Right atrium auricular region (tissue), 2 donors: Measurements from ENCODE around the gene REEP6. TPM values are rescaled to one million over a fixed set of nuclear protein-coding genes. Genes with fewer than 3 reads are reported as not detected.
"Not testable (repeated sequence)": the region's sequence is repeated elsewhere in the genome, so short reads cannot be mapped to it uniquely, and the experiment has no call there.

Source experiments
- DNase-seq: peaks from one replicate; pipeline ENCODE4 v3.0.0-alpha.2; 2019; ENCODE audit warnings: low spot score
- H3K27ac ChIP-seq, 2 donors: fragments of 200-600 bp; sonication (generic); 1 replicate in 1 of 2; 2 replicates in 1 of 2; pipeline ENCODE4 v1.5.1; 2016 to 2019
- H3K27me3 ChIP-seq, 2 donors: fragments of 200-600 bp; sonication (generic); one replicate each; pipeline versions ENCODE4 v1.5.1 to v1.6.0; 2017 to 2019
- H3K36me3 ChIP-seq: fragments of 200-600 bp; sonication (generic); one replicate; pipeline ENCODE4 v1.5.1; 2016
- H3K4me1 ChIP-seq, 2 donors: fragments of 200-600 bp; sonication (generic); one replicate each; pipeline versions ENCODE4 v1.5.1 to v1.6.0; 2017 to 2019
- H3K4me3 ChIP-seq, 2 donors: fragments of 200-600 bp; sonication (generic); 1 replicate in 1 of 2; 2 replicates in 1 of 2; pipeline ENCODE4 v1.5.1; 2017 to 2019; ENCODE audit warnings: mild to moderate bottlenecking in 1 of 2, moderate library complexity in 1 of 2
- H3K9me3 ChIP-seq, 2 donors: fragments of 200-600 bp; sonication (generic); one replicate each; pipeline ENCODE4 v1.5.1; 2019
- total RNA-seq, 2 donors: library from RNA; depleted of rRNA; stranded (reverse); fragments of >200 nt; gene quantifications; one replicate each; pipeline ENCODE4 v1.1.0, GENCODE V29; 2016
- TF ChIP-seq, protein P1 (sequence below), 2 donors: fragments of 200-600 bp; sonication (generic); IDR thresholded peaks; one replicate each; pipeline ENCODE4 v1.5.1; 2019; ENCODE audit warnings: antibody characterized with exemption in 2 of 2

REEP6 gene
- total RNA-seq, 2 donors from 2014 or later, result 1.3 to 2.3 TPM

DNA sequence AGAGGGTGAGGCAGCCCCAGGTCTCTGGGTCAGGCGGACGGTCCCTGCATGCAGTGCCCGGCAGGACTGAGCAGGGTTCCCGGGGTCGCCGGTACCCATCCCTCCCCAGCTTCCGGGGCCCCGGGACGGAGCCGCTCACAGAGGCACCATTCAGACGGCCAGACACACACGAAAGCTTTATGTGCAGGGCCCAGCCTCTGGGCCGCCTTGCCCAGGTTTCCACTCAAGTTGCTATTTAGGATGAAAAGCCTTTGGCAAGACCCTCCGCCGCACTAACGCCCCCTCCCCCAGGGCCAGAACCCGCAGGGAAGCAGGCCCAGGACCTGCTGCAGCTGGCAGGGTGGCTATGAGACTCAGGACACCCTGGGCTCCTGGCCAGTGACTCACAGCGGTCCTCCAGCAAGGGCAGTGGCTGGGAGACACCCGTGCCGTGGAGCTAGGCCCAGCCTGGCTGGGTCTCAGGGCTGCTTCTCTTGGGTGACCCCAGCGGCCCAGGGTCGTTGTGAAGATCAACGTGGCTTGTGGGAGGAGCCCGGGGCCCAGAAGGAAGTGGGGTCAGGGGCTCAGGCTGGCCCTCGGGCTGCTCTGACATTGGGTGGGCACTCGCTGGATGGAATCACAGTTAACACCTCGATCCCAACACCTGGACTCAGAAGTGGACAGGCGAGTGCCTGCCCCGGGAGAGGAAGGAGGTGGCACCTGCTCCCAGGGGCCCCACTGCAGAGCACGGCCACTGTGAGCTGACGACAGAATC, 16.8 kb upstream of the REEP6 start:
- peaks cover 2 to 54% of the 10 kb centered on the region in 2 donors for H3K4me1 ChIP-seq
- TF ChIP-seq, protein P1, sequence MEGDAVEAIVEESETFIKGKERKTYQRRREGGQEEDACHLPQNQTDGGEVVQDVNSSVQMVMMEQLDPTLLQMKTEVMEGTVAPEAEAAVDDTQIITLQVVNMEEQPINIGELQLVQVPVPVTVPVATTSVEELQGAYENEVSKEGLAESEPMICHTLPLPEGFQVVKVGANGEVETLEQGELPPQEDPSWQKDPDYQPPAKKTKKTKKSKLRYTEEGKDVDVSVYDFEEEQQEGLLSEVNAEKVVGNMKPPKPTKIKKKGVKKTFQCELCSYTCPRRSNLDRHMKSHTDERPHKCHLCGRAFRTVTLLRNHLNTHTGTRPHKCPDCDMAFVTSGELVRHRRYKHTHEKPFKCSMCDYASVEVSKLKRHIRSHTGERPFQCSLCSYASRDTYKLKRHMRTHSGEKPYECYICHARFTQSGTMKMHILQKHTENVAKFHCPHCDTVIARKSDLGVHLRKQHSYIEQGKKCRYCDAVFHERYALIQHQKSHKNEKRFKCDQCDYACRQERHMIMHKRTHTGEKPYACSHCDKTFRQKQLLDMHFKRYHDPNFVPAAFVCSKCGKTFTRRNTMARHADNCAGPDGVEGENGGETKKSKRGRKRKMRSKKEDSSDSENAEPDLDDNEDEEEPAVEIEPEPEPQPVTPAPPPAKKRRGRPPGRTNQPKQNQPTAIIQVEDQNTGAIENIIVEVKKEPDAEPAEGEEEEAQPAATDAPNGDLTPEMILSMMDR (IDR thresholded peaks at IDR 0.05), result no peak
- peaks cover 12 to 25% of the 10 kb centered on the region in 2 donors for H3K27me3 ChIP-seq

DNA sequence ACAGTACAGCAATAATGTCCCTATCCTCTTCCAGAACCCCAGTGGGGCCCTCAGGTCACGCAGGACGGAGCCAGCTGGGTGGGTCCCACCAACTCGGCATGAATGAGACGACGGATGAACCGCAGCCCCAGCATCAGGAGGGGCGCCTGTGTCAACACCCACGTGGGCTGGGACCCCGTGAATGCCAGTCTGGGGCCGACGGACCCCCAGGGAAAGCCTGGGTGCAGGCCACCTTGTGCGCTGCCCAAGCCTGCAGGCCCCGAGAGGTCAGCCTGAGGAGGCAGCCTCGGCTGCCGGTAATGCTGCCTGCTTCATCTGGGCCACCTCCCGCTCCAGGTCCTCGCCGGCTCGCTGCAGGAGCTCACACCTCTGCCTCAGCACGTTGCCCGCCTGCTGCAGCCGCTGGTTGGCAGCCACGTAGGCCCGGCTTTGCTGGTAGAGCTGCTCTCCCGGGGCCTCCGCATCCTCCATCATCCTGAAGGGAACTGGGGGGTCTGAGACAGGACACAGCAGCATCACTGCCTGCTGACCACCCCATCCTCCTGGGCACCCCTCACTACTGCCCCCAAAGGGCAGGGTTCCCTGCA, 16.1 kb upstream of the REEP6 start:
- H3K4me1 ChIP-seq, result peaks cover 2 to 50% of the 10 kb centered on the region in 2 donors
- no peak for DNase-seq
- no peaks in the 10 kb centered on the region for H3K36me3 ChIP-seq
- H3K27ac ChIP-seq, result no peak overlapping the region
- H3K4me3 ChIP-seq, result no peak overlapping the region
- no peaks in the 10 kb centered on the region for H3K9me3 ChIP-seq
- TF ChIP-seq, protein P1 (IDR thresholded peaks at IDR 0.05), result no peak
- H3K27me3 ChIP-seq, result peaks cover 12 to 22% of the 10 kb centered on the region in 2 donors

More for the DNA sequence above, 16.8 kb upstream of the REEP6 start:
- H3K9me3 ChIP-seq, result no peaks in the 10 kb centered on the region
- no peak for DNase-seq
- H3K27ac ChIP-seq, result no peak overlapping the region
- no peaks in the 10 kb centered on the region for H3K36me3 ChIP-seq
- H3K4me3 ChIP-seq, result no peak overlapping the region

DNA sequence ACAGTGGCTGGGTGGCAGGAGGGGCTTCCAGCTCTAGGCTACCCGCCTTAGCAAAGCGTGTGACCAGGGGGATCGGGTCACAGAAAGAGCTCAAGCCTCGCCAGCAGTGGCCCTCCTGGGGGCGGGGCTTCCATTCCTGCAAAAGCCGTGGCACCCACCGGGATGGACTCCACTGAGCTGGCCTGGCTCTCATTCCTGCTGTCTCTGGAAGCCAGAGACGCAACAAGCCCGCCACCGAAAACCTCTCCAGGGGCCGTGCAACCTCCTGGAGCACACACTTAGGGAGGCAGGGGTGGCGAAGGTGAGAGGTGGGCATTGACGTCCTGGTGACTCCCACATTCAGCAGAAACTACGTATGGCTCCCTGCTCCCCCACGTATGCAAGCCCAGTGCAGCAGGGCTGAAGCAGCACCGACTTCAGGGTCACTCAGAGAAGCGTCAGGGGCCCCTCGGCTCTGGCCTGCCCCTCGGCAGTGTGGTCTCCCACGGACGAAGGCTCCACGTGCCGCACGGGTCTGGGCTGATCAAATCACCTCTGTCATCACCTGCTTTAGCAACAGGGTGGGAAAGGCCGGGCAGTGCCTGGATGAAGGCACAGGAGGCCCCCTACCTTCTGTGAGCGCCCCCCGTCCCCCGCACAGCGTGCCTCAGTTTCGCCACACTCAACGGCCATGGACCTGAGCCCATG, 15.1 kb upstream of the REEP6 start:
- H3K4me1 ChIP-seq, result peaks cover 2 to 40% of the 10 kb centered on the region in 2 donors
- H3K27me3 ChIP-seq, result peaks cover 12 to 14% of the 10 kb centered on the region in 2 donors
- H3K36me3 ChIP-seq, result no peaks in the 10 kb centered on the region
- no peak overlapping the region for H3K4me3 ChIP-seq
- TF ChIP-seq, protein P1 (IDR thresholded peaks at IDR 0.05), result no peak
- no peaks in the 10 kb centered on the region for H3K9me3 ChIP-seq
- DNase-seq, result no peak
- H3K27ac ChIP-seq, result no peak overlapping the region

DNA sequence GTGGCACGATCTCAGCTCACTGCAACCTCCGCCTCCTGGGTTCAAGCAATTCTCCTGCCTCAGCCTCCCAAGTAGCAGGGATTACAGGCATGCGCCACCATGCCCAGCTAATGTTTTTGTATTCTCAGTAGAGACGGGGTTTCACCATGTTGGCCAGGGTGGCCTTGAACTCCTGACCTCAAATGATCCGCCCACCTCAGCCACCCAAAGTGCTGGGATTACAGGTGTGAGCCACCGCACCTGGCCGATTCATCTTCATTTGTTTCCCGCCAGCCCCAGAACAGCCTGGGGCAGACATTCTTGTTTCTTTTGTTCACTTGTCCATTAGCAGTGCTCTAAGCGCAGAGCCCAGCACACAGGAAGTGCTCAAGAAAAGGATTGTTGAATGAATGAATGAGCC, 13.9 kb upstream of the REEP6 start:
- H3K27ac ChIP-seq, H3K9me3 ChIP-seq, H3K27me3 ChIP-seq, DNase-seq, H3K4me3 ChIP-seq, H3K36me3 ChIP-seq: not testable (repeated sequence)
- H3K4me1 ChIP-seq, result peaks cover 2 to 29% of the 10 kb centered on the region in 2 donors

DNA sequence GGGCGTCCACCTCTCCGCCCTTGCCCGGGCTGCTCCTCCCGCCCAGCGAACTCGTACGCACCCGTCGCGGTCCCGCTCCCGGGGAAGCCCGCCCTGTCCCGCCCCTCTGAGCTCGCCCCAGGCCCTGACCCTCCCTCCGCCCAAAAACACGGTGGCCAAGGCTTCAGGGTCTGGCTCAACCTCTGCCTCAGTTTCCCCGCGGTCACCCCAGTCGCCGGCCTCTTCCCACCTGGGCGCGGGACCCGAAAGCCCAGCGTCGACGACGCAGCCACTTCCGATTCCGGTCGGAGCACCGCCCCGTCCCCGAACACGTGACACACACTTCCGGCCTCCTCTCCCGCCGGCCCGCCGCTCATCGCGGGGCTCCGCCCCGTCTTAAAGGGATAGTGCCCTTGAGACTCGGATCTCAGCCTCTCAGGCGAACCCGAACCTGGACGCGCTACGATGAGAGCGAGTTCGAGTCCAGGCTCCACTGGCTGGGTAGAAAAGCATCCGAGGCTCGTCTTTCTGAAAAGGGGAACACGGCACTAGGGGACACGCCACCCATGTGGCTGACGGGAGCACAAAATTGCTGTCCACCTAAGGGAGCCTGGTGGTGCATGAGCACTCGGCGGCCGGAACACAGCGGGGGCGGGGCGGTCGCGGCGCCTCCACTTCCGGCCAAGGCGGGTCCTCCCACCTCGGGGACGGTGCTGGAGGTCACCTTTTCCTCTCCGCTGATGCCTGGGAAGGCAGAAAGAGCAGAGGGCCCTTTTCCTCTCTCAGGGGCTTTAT, 11.9 kb upstream of the REEP6 start, which contains the start of gene C19orf25:
TSS of gene C19orf25 (minus strand) at position 282 of the 774 bp plus-strand sequence. CDS start 312 bp downstream, outside the sequence.
- H3K9me3 ChIP-seq, result no peaks in the 10 kb centered on the region
- TF ChIP-seq, protein P1 (IDR thresholded peaks at IDR 0.05), result no peak
- H3K27ac ChIP-seq, result peak within 1 kb of the TSS; percentile 68 to 82
- peaks cover 2 to 17% of the 10 kb centered on the region in 2 donors for H3K4me1 ChIP-seq
- peak; percentile 95 for DNase-seq
- H3K36me3 ChIP-seq, result no peaks in the 10 kb centered on the region
- peak within 1 kb of the TSS; percentile 69 to 98 for H3K4me3 ChIP-seq
- no peaks in the 10 kb centered on the region for H3K27me3 ChIP-seq
